GM12878 (cell line): ENCODE data around the gene PRRT1. TPM values are rescaled to one million over a fixed set of nuclear protein-coding genes. Genes with fewer than 3 reads are reported as not detected.

Source experiments
- ATAC-seq: fragments of 200-7000 bp; cut with Tn5 transposase; 3 replicates; pipeline ENCODE4 v1.9.1; 2020; ENCODE audit warnings: mild to moderate bottlenecking, moderate library complexity
- BruUV-seq: library from RNA; stranded (reverse); fragments of 400-500 nt; replicated peaks from 2 replicates; lab custom pipeline; 2021; lab: Mats Ljungman, UMichigan
- CTCF ChIA-PET: fragments of 300-600 bp; sonication (Branson Sonifier 250); formaldehyde crosslinking; extraction: SDS; loops from one replicate; lab custom pipeline; 2021; ENCODE audit warnings: inconsistent platforms; lab: Yijun Ruan, JAX
- POLR2A ChIA-PET: fragments of 350-600 bp; formaldehyde crosslinking; extraction: SDS; loops from one replicate; lab custom pipeline; 2021; ENCODE audit warnings: inconsistent platforms; lab: Charles Lee
- RAD21 ChIA-PET: fragments of 300-600 bp; sonication (Branson Sonifier 250); formaldehyde crosslinking; loops from one replicate; lab custom pipeline; 2023; ENCODE audit warnings: antibody characterized with exemption; ENCODE audit not compliant: unreplicated experiment; lab: Charles Lee
- SMC1A ChIA-PET: fragments of 300-600 bp; sonication (Branson Sonifier 250); formaldehyde crosslinking; loops from one replicate; lab custom pipeline; 2023; ENCODE audit not compliant: unreplicated experiment, uncharacterized antibody; lab: Charles Lee
- DNase-seq: peaks from one replicate; pipeline ENCODE4 v3.0.0-alpha.2; 2011; ENCODE audit warnings: low read depth, low spot score
- FAIRE-seq: peaks from 3 replicates; lab custom pipeline; 2011; peaks lifted over from hg19 to GRCh38; lab: Jason Lieb, UNC
- H2AFZ ChIP-seq: 2 replicates; pipeline ENCODE4 v1.6.0; 2011; ENCODE audit warnings: low read depth, low read length, control low read depth; ENCODE audit not compliant: control insufficient read depth
- H3K27ac ChIP-seq: 2 replicates; pipeline ENCODE4 v1.5.1; 2011; ENCODE audit warnings: control low read depth; ENCODE audit not compliant: control insufficient read depth, insufficient read depth
- H3K27me3 ChIP-seq, 2 experiments: replicated peaks in 1 of 2; 2 replicates each; pipeline versions ENCODE4 v1.6.0 to v1.6.1; 2011; ENCODE audit warnings: low read length in 1 of 2; ENCODE audit not compliant: control insufficient read depth in 2 of 2, insufficient read depth in 2 of 2
- H3K36me3 ChIP-seq, 2 experiments: 2 replicates each; pipeline ENCODE4 v1.5.1; 2011; ENCODE audit warnings: low read length in 1 of 2; ENCODE audit not compliant: control insufficient read depth in 2 of 2, insufficient read depth in 2 of 2
- H3K4me1 ChIP-seq: 2 replicates; pipeline ENCODE4 v1.6.1; 2011; ENCODE audit warnings: mild to moderate bottlenecking, low read length, moderate library complexity, mixed read lengths; ENCODE audit not compliant: control insufficient read depth, insufficient read depth
- H3K4me2 ChIP-seq: 2 replicates; pipeline ENCODE4 v1.6.0; 2011; ENCODE audit warnings: control low read depth; ENCODE audit not compliant: control insufficient read depth, insufficient read depth
- H3K4me3 ChIP-seq: fragments of 200-600 bp; sonication (generic); 2 replicates; pipeline ENCODE4 v1.5.1; 2016
- H3K79me2 ChIP-seq: 2 replicates; pipeline ENCODE4 v1.6.0; 2011; ENCODE audit warnings: low read length; ENCODE audit not compliant: control insufficient read depth, insufficient read depth
- H3K9ac ChIP-seq: 2 replicates; pipeline ENCODE4 v1.8.0; 2011; ENCODE audit warnings: low read length, control low read depth, mixed read lengths; ENCODE audit not compliant: control insufficient read depth, insufficient read depth
- H3K9me3 ChIP-seq: replicated peaks from 3 replicates; pipeline ENCODE4 v1.5.1; 2011; ENCODE audit warnings: mild to moderate bottlenecking, low read length; ENCODE audit not compliant: control insufficient read depth, insufficient read depth
- H4K20me1 ChIP-seq: 2 replicates; pipeline ENCODE4 v1.6.0; 2011; ENCODE audit not compliant: control insufficient read depth, insufficient read depth
- ASH2L ChIP-seq: fragments of 300-600, 200-600 bp; sonication (generic); IDR thresholded peaks from 2 replicates; pipeline ENCODE4 v1.6.1; 2017; ENCODE audit warnings: low read depth, mild to moderate bottlenecking, borderline replicate concordance
- CEBPB ChIP-seq, 2 experiments: fragments of 150-350 bp in 1 of 2; IDR thresholded peaks; 2 replicates each; pipeline ENCODE4 v1.6.1; 2012 to 2014; ENCODE audit warnings: low read depth in 2 of 2, low read length in 2 of 2, borderline replicate concordance in 1 of 2, inconsistent platforms in 1 of 2
- IRF4 ChIP-seq: IDR thresholded peaks from 2 replicates; pipeline ENCODE4 v1.6.1; 2011; ENCODE audit warnings: low read depth, low read length
- MAX ChIP-seq: IDR thresholded peaks from 2 replicates; pipeline ENCODE4 v1.6.1; 2012; ENCODE audit warnings: low read depth, low read length, improper control_type of control experiment
- MEF2B ChIP-seq: fragments of 450-650 bp; IDR thresholded peaks from 2 replicates; pipeline ENCODE4 v1.6.1; 2018; ENCODE audit warnings: mild to moderate bottlenecking, moderate library complexity; ENCODE audit not compliant: partially characterized antibody, poor library complexity, severe bottlenecking
- RELB ChIP-seq: fragments of 450-650 bp; IDR thresholded peaks from 2 replicates; pipeline ENCODE4 v1.6.1; 2017; ENCODE audit warnings: low read depth, mild to moderate bottlenecking, moderate library complexity
- TCF3 ChIP-seq: IDR thresholded peaks from 2 replicates; pipeline ENCODE4 v1.6.1; 2012; ENCODE audit warnings: low read depth, mild to moderate bottlenecking, low read length, borderline replicate concordance; ENCODE audit not compliant: insufficient read depth
- TCF7 ChIP-seq: IDR thresholded peaks from 2 replicates; pipeline ENCODE4 v1.6.1; 2014; ENCODE audit warnings: antibody characterized with exemption, borderline replicate concordance
- USF1 ChIP-seq: IDR thresholded peaks from 2 replicates; pipeline ENCODE4 v1.6.1; 2011; ENCODE audit warnings: borderline replicate concordance, low read depth, mild to moderate bottlenecking, moderate library complexity, mixed read lengths, low read length; ENCODE audit not compliant: insufficient read depth; ENCODE audit errors: extremely low read length
- ZNF384 ChIP-seq: IDR thresholded peaks from 2 replicates; pipeline ENCODE4 v1.6.1; 2012; ENCODE audit warnings: low read depth, mild to moderate bottlenecking, low read length, improper control_type of control experiment, borderline replicate concordance
- ZZZ3 ChIP-seq: IDR thresholded peaks from 2 replicates; pipeline ENCODE4 v1.6.1; 2011; ENCODE audit warnings: low read depth; ENCODE audit not compliant: control insufficient read depth, insufficient read length
- WGBS: methylation state at CpG from one replicate; pipeline ENCODE4 v1.1.6; 2016; ENCODE audit warnings: low lambda C conversion rate; ENCODE audit not compliant: insufficient replicate concordance, insufficient coverage; ENCODE audit errors: missing lambda C conversion rate; 5-methylcytosine and 5-hydroxymethylcytosine counted together
- in situ Hi-C: fragments of 300-500 bp; cut with MboI; formaldehyde crosslinking; loops from 9 replicates; pipeline ENCODE4 v1.14.3; 2018; ENCODE audit warnings: mixed read lengths
- intact Hi-C: fragments of 100-400 bp; cut with micrococcal nuclease; formaldehyde crosslinking; loops from one replicate; pipeline ENCODE4 v1.14.2; 2022; ENCODE audit not compliant: unreplicated experiment
- polyA plus RNA-seq, 11 experiments: library from polyadenylated mRNA; depleted of rRNA in 4 of 11; unstranded in 6 of 11; stranded (reverse) in 5 of 11; fragments of >200 nt; fragmentation: Nextera tagmentation in 4 of 11; fragmentation: Illumina TruSeq in 1 of 11; extraction: Ambion mirVana in 4 of 11; extraction: Trizol in 1 of 11; gene quantifications; 1 replicate in 1 of 11; 2 replicates in 10 of 11; pipeline versions ENCODE4 v1.2.1 to v1.2.3, GENCODE V29; 2011 to 2016; ENCODE audit warnings: inconsistent platforms in 2 of 11, missing spikeins in 2 of 11, low read depth in 1 of 11
- total RNA-seq, 4 experiments: library from RNA; depleted of rRNA in 3 of 4; stranded (reverse); fragments of >200 nt in 3 of 4; fragmentation: Illumina TruSeq in 1 of 4; extraction: Trizol in 1 of 4; gene quantifications; 2 replicates each; pipeline versions ENCODE4 v1.2.1 to v1.2.3, GENCODE V29; 2013 to 2021
- TF ChIP-seq, protein P1 (sequence below): fragments of 450-650 bp; formaldehyde crosslinking; IDR thresholded peaks from 2 replicates; pipeline ENCODE4 v1.4.0; 2020; ENCODE audit warnings: mild to moderate bottlenecking, moderate library complexity
- TF ChIP-seq, protein P2 (sequence below): fragments of 450-650 bp; formaldehyde crosslinking; IDR thresholded peaks from 2 replicates; pipeline ENCODE4 v1.4.0; 2022; ENCODE audit warnings: mild to moderate bottlenecking, moderate library complexity

Gene PRRT1
- total and polyA plus RNA-seq, 10 of the 15 experiments (the other 5 are each of a cell fraction or from before 2014, with no cell fraction given) = 0.04 to 0.15 (median 0.10) TPM; not detected in 6

DNA sequence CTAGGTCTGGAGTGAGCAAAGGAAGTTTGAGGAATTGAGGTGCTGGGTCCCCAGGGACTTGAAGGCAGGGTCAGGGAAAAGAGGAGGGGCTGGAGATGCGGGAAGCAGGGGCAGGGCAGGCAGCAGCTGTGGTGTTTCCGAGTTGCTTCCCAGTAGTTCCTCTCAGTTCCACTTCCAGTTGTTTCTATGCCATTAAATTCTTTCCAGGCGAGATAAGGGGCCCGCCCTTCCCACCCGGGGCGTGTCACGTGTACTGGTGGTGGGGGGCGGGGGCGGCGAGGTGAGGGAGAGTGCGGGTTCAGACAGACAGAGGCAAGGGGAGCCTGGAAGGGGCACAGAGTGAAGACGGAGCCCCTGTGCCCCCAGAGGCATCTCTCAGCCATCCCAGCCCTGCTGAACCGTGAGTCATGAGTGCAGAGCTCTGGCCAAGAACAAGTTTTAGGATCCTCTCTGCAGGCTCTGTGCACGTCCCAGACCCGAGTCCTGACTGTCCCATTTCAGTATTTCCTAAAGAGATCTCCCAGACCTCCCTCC is 43.6 kb downstream of the PRRT1 start:
- POLR2A ChIA-PET = interaction anchor here (0.6 to 1.1 kb wide), 2 partner anchors 16 to 87 kb away, joined by 4 to 5 read pairs; no protein-coding TSS in a partner anchor
- no peak for TF ChIP-seq TCF3
- TF ChIP-seq MAX = no peak
- no peak for TF ChIP-seq ZNF384
- TF ChIP-seq RELB = no peak
- no peak for TF ChIP-seq TCF7
- TF ChIP-seq, protein P1, sequence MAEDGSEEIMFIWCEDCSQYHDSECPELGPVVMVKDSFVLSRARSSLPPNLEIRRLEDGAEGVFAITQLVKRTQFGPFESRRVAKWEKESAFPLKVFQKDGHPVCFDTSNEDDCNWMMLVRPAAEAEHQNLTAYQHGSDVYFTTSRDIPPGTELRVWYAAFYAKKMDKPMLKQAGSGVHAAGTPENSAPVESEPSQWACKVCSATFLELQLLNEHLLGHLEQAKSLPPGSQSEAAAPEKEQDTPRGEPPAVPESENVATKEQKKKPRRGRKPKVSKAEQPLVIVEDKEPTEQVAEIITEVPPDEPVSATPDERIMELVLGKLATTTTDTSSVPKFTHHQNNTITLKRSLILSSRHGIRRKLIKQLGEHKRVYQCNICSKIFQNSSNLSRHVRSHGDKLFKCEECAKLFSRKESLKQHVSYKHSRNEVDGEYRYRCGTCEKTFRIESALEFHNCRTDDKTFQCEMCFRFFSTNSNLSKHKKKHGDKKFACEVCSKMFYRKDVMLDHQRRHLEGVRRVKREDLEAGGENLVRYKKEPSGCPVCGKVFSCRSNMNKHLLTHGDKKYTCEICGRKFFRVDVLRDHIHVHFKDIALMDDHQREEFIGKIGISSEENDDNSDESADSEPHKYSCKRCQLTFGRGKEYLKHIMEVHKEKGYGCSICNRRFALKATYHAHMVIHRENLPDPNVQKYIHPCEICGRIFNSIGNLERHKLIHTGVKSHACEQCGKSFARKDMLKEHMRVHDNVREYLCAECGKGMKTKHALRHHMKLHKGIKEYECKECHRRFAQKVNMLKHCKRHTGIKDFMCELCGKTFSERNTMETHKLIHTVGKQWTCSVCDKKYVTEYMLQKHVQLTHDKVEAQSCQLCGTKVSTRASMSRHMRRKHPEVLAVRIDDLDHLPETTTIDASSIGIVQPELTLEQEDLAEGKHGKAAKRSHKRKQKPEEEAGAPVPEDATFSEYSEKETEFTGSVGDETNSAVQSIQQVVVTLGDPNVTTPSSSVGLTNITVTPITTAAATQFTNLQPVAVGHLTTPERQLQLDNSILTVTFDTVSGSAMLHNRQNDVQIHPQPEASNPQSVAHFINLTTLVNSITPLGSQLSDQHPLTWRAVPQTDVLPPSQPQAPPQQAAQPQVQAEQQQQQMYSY (CRISPR knock-in tag) = no peak
- TF ChIP-seq MEF2B = no peak
- no peak for TF ChIP-seq IRF4
- TF ChIP-seq CEBPB (IDR thresholded peaks at IDR 0.05; ENCODE audit: borderline replicate concordance in 1 of 2, low read depth in 2 of 2, low read length in 2 of 2) = no peak
- no peak for TF ChIP-seq ZZZ3
- TF ChIP-seq, protein P2, sequence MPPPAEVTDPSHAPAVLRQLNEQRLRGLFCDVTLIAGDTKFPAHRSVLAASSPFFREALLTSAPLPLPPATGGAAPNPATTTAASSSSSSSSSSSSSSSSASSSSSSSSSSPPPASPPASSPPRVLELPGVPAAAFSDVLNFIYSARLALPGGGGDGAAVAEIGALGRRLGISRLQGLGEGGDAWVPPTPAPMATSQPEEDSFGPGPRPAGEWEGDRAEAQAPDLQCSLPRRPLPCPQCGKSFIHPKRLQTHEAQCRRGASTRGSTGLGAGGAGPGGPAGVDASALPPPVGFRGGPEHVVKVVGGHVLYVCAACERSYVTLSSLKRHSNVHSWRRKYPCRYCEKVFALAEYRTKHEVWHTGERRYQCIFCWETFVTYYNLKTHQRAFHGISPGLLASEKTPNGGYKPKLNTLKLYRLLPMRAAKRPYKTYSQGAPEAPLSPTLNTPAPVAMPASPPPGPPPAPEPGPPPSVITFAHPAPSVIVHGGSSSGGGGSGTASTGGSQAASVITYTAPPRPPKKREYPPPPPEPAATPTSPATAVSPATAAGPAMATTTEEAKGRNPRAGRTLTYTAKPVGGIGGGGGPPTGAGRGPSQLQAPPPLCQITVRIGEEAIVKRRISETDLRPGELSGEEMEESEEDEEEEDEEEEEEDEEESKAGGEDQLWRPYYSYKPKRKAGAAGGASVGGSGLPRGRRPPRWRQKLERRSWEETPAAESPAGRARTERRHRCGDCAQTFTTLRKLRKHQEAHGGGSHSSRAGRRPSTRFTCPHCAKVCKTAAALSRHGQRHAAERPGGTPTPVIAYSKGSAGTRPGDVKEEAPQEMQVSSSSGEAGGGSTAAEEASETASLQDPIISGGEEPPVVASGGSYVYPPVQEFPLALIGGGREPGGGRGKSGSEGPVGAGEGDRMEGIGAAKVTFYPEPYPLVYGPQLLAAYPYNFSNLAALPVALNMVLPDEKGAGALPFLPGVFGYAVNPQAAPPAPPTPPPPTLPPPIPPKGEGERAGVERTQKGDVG (CRISPR knock-in tag) = no peak
- TF ChIP-seq USF1 = no peak
- no peak for TF ChIP-seq ASH2L

More for the DNA sequence above, 43.6 kb downstream of the PRRT1 start:
- H3K4me3 ChIP-seq = no peak overlapping the region
- no peak overlapping the region for H2AFZ ChIP-seq
- WGBS = 0% methylated on average over 5 of the region's 15 CpGs
- H3K36me3 ChIP-seq = no peaks in the 10 kb centered on the region
- no peaks in the 10 kb centered on the region for H3K9me3 ChIP-seq
- no peak for FAIRE-seq
- no peak; the same call in 1 of the 3 replicates for ATAC-seq
- H3K27ac ChIP-seq = no peak overlapping the region
- no peaks in the 10 kb centered on the region for H3K4me1 ChIP-seq
- CTCF ChIA-PET = interaction anchor here (2.4 kb wide), 1 partner anchor 10 kb away, joined by 6 read pairs; no protein-coding TSS in a partner anchor
- H4K20me1 ChIP-seq = no peaks in the 10 kb centered on the region
- DNase-seq = no peak
- H3K4me2 ChIP-seq = no peak overlapping the region
- RAD21 ChIA-PET = no interaction called here
- H3K79me2 ChIP-seq = no peaks in the 10 kb centered on the region
- SMC1A ChIA-PET = no interaction called here
- BruUV-seq = no TSS peak
- in situ Hi-C loops (no loop called here), intact Hi-C loops (no loop called here)
- peaks cover 0 to 4% of the 10 kb centered on the region in 2 experiments; a peak in 2 of 4 replicates for H3K27me3 ChIP-seq
- no peak overlapping the region for H3K9ac ChIP-seq
